HG02610 (cell line): ENCODE measurements around the gene SEC24D.
A peak's percentile ranks its signal among the peaks of the same experiment; 100 is the strongest.

Experiments
- ATAC-seq: cut with Tn5 transposase; IDR thresholded peaks from one replicate; pipeline ENCODE4 v1.9.1; 2021; ENCODE audit warnings: mild to moderate bottlenecking, moderate library complexity; ENCODE audit not compliant: unreplicated experiment

Gene SEC24D

DNA sequence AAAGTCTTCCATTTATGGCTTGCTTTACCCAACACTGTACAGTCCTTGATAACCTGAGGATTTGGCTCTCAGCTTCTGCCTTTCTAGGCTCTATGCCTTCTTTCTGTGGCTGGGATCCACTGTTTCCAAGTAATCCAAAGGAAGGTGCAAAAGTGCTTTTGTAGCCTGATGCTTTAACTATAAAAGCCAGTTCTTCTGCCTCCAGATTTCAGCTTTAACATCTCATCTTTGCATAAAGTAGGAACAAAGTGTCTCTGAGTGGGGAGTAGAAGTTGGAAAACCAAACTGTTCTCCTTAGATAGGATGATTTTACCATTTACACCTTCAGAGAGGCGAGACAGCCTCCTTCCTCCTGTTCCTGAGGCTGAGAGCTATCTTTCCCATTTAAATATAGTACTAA is 11.1 kb upstream of the SEC24D start:
- no peak for ATAC-seq

DNA sequence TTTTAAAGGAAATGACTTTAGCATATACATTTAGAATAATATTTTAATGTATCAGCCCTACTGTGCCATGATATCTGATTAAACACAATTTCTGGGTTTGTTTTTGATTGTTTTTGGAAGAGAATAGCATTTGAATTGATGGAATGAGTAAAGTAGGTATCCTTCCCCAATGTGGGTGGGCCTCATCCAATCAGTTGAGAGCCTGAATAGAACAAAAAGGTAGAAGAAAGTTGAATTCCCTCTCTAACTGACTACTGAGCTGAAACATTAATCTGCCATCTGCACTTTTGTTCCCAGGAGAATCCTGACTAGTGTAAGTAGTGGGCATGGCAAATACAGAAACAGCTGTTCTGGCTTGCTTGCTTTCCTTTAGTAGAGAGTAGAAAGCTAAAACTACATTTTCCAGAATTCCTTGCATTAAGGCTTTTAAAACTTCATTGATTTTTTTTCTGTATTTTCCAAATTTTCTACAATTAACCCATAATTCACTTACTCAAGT is 9.7 kb upstream of the SEC24D start:
- no peak for ATAC-seq

DNA sequence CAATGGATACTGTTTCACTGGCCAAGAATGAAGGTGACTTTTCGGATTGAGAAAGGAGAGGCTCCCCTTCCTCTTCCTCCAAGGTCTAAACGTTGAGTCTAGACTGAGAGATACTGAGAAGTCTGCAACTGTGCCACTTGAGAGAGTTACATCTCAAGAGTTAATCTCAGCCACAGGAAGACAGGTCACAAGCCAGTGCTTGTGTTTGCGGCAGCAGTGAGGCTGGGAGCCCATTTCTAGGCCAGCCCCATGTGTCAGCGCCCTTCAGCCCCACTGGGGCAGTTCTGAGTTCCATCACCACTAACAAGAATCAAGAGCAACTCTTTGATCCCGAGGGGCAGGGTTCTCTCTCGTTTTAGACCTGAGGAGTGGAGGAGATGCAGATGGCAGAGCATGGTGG is 7.3 kb upstream of the SEC24D start:
- ATAC-seq: no peak

DNA sequence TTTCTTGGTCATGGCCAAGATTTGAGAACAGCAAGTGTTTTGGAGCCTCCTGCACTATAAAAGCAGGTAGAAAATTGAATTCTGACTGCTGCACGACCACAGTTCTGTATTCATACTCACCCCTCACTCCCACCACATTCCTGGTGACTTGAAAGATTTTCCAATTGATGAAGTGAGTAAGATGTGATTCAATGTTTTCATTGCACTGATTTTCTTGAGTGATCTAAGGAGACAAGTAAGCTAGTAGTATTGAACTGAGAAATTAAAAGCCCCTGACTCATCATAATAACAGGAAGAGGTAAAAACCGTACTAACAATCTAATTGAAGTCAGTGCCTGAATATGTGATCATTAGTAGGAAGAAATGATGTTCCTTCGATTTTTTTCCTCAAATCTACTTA is 6.1 kb upstream of the SEC24D start:
- no peak for ATAC-seq

DNA sequence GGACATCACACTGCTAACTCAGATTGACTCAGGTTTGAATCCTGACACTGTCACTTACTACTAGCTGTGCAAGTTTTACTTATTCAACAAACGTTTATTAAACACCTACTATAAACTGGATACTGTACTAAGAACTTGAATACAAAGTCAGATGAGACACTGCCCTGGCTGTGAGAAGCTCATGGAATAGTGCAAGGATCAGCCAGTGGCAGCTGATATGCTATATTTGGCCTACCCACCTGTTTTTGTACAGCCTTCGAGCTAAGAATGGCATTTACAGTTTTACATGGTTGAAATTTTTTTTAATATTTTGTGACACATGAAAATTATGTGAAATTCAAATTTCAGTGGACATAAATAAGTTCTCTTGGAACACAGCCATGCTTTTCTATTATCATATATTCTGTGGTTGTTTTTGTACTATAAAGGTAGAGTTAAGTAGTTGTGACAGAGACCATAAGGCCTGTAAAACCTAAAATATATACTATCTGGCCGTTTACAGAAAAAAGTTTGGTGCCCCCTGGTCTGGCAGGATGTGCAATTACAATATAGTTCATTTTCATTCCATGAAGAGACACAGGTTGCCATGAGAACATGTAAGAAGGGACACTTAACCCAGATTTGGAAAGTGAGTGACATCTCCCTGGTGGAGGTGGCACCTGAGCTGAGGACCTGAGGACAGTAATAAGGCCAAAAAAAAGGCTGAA is 3.4 kb upstream of the SEC24D start:
- no peak for ATAC-seq

DNA sequence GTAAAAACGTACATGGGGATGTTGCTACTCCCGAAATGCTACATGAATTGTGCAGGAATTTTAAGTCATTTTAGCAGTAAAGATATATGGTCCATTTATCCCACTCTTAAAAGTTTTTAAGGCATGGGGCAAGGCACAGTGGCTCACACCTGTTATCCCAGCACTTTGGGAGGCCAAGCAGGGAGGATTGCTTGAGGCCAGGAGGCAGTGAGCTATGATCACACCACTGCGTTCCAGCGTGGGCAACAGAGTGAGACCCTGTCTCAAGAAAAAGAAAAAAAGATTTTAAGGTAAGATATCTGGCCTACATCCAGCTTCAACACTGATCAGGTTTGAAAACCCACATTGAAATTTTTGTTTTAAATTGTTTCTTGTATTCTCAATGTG is 1.2 kb upstream of the SEC24D start:
- ATAC-seq: no peak

DNA sequence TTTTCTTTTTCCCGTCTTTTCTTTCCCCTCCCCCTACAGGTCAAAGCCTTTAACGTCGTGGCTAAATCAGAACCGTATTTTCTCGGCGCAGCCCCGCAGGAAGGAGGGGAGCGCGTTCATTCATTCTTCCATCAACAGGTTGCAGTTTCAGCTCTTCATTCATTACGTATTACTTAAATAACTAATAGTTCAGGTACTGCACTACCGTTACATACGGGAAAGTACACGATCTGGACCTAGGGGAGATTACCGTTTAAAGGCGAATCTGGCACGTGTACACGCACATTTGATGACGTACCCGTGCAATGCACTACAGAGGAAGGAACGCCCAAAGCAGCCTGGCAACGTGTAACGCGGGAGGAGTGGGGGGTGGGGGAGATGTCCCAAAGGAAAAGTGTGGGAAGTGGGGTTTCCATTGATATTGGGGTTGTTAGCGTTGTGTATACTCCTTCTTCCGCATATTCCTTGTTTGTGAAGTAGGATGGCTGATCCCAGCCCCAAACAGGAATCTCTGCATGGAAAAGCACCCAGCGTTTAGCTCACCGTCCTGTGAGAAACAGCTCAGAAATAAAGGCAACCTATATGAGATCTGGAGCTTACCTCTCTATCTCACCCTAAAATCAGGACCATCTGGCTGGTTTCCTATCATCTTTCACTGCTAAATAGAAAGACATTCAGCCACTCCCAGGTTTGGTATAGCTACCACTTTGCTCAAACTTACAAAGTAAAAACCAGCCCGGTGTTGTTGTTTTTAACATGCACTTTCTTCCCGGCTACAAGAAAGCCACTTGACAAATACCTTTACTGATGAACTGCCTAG is 585 bp upstream of the SEC24D start:
- ATAC-seq: peak; percentile 44

DNA sequence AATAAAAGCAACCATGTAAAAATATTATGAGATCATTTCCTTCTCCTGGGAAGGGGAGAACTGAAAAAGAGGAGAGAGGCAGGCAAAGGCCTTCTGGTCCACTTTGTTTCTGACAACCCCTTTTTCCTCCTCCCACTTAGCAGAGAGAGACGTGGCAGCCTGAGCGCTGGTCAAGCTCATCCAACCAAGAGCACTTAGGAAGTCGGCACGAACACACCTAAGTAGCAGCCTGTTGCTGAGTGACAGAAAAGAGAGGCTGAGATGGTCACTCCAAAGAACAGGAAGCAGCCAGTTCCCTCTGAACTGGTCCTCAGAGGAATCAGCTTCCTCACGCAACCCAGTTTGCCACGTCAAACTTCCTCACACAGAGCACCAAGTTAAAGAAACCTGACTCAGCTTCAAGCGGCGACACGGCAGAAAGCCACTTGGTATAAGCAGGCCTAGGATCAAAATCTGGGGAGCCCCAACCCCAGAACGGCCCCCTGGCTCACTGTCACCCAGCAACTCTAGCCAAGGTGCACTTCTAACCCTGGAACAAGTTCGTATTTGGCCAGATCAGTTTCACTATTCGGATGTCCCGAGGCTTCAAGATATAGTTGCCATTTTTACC is 861 bp downstream of the SEC24D start:
- ATAC-seq: peak; percentile 52

DNA sequence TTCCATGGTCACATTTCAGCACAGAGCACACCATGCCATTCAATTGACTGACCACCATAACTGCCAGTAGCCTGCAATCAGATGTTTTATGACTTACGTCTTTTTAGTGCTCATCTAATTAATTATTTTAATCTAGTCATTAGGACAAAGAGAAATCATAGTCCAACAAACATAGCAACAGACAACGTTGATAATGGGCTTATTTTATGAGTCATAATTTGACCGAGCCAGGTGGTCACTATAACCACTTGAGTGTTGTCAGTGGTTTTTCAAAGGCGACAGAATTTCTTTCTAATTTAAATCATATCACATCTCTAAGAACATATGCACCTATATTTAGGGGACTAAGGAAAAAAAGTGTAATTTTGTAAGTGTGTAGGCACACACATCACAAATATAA is 1.9 kb downstream of the SEC24D start:
- ATAC-seq: peak; percentile 21

DNA sequence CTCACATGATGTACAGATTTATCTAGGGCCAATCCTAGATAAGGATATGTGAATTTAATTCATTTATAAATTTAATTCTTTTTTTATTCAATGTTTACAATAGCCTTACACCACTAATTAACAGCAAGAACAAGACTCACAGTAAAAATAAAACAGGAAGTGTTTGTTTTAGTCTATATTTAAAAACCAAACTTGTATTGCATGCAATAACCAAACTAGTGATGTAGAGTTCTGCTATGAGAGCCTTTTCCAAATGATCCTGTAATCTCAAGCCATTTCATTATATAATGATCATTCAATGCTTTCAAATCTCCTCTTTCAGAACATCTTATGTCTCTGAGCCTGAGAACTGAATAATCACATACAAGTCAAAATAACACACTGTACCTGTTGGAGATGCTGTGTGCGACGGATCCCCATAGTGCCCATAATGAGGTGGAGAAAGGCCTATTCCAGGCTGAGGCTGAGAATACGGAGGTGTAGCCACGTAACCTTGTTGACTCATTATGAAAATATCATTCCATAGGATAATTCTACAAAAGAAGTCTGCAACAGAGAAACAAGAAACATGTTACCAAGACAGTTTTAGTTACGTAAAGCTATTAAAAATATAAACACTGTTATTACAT is 2.6 kb downstream of the SEC24D start:
- no peak for ATAC-seq

DNA sequence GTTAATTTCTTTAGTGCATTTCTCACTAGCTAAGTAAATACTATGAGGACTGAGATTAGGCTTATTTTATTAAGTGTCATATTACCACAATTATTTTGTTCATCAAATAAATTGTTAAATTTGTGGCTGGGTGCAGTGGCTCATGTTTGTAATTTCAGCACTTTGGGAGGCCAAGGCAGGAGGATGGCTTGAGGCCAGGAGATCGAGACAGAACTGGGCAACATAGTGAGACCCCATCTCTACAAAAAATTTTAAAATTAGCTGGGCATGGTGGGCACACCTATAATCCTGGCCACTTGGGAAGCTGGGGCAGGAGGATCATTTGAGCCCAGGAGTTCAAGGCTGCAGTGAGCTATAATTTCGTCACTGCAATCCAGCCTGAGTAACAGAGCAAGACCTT is 6.8 kb downstream of the SEC24D start:
- ATAC-seq: no peak

DNA sequence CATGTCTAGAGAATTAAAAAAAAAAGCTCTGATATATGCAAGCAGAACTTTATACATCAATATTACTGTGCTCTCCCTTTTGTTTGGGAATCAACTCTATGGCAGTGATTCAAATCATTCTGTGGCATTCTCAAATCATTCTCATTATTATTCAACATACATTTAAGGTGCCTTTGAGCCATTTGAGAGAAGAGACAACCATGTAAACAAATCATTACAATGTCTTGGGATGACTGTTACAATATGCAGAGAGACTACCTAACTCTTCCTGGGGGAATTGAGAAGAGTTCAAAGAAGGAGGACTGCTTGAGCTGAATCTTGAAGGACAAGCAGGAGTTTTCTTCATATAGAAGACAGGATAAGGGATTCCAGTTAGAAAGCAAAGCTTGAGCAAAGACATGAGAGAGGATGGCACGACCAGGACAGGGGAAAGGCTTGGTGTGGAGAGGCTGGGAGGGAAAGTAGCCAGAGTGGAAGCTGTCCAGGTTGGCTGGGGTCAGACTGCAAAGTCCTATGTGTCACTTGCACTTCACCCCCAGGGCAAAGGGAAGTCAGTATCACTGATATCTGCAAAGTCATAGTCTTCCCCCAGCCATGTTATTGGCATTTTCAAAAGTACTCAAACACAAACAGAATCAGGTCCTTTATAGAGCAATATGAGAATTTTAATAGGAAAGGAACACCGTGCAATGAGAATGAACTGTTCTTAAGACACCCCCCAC is 9.0 kb downstream of the SEC24D start:
- peak; percentile 89 for ATAC-seq

DNA sequence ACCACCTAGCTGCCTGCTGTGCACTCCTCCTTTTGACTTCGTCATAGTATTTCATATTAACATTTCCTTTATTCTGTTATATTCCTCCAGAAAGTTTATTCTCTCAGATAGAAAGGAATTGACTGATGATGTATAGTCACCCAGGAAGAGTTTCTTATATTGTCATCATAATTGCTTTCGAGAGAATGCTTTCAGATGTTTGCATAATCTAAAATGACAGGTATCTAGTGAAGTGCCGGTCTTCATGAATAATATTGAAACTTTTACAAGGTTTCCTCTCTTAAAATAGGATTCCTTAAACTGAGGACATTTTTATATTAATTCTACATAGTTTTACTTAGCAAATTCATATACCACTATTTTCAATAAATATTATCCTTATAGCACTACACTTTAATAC is 10.1 kb downstream of the SEC24D start:
- peak; percentile 71 for ATAC-seq

DNA sequence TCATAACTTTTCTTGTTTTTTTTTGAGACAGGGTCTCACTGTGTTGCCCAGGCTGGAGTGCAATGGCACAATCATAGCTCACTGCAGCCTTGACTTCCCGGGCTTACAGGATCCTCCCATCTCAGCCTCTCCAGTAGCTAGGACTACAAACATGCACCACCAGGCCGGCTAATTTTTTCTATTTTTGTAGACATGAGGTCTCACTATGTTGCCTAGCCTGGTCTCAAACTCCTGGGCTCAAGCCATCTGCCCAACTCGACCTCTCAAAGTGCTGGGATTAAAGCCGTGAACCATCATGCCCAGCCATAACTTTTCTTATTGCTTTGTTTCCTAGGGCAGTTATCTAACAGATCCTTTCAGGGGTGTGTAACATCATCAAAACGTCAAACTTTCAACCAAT is 11.8 kb downstream of the SEC24D start:
- no peak for ATAC-seq

DNA sequence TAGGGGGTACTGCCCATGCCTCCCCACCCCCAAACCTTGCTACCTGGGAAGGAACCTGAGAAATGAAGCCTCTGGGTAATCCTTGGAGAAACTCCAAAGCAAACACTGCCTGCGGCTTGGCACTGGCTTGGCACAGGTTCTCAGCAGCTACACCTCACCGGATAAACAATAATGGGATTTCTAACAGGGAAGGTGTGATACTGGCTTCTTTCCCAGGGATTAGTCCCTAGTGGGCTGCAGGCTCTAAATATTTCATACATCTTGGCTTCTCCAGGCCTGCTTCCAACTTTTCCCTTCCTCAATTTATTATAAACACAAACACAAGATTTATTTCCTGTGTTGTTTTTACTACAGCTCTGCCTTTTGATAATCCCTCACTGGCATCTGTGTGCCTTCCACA is 12.5 kb downstream of the SEC24D start:
- ATAC-seq: no peak

DNA sequence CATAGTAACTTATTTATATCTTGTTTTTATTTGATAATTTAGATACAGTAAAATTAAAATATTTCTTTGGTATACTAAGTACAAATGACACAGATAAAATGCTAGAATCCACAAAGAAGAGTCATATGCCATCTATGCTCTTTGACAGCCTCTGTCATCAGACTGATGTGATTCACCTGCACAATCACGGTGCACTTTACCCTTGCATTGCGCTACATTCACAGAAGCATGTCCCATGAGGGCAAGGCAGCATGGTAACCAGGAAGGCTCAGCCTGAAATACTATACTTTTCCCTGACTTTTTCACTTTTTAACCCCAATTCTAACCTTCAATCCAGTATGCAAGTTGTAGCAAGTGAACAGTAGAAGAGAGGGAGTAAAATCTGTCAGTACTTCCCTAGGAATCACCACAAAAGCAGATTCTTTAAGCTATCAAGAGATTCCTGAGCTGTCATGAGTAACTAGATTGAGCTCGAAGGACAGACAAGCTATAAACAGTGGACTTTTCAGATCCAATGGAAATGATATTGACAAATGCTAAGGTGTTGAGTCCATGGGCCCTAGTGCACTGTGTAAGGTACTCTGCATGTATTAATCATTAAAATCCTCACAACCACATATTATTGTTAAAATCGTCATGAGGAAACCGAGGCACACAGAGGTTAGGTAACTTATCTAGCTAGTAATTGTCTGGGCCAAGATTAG is 14.2 kb downstream of the SEC24D start:
- ATAC-seq: no peak

DNA sequence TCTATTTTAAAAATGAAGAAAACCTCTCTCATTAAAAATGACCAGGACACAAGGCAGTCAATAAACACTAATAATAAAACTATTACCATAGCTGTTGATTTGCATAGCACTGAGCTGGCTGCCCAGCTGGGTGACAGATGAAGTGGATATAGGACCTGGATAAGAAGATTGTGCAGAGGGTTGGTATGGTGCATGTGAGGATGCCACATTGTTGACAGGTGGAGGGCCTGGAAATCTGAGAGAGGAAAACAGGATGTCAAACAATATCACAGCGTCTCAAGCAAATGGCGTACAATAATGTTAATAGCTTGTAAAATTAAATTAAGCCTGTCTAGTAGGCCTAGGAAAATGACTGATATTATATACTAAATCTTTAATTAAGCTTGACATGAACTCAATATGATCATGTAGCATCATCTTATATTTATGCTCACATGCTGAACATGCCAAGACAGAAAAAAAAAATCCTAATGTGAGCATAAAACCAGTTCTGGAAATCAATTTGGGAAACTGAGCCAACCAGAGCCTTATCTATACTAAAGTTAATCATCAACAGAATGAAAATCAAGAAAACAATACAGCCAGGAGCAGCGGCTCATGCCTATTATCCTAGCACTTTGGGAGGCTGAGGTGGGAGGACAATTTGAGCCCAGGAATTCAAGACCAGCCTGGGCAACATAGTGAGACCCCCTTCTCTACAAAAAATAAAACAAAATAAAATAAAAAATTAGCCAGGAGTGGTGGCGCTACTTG is 18.6 kb downstream of the SEC24D start:
- no peak for ATAC-seq

DNA sequence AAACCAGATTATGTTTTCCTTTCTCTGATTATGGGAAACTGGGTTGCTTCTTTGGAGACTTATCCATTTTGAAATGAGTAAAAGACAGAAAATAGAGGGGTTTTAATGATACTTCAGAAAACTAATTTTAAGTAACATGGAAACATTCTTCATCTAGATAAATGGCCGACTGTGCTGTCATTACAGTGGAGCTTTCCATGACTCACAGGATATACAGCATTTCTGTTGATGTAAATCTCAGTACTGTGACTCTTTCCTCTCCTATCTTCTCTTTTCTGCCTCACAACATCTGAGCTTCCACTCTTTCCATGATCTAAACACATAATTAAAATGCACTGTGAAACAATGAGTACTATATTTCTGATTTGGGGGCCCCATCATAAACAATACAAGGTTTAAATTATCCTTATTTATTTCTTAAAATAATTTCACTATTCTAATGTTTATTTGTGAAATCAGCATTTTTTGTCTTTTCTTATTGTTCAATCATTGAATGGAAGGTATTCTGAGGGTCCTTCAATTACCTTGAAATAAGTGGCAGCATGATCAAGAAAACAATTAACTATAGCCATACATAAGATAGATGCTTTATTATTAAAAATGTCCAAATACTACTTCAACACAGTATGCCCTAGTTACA is 19.3 kb downstream of the SEC24D start:
- no peak for ATAC-seq

DNA sequence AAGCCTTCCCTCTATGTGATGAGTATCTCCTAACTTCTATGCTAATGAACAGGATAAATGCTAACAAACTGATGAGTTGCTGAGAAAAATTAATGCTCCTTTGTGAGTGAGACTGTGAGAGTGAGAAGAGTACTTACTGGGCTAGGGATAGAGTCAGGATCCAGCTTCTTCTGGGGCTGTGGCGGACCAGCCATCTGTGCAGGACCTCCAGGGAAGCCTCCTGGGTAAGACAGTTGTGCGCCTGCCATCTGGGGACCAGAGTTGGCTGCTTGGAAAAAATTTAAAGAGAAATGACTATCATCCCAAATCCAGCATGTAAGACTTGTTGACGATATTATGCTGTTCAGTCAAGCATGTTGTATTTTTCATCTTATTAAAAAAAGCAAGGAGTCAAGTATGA is 21.0 kb downstream of the SEC24D start:
- ATAC-seq: no peak
